ENCODE results near the gene EGFL7. TPM values are rescaled to one million over a fixed set of nuclear protein-coding genes. Genes with fewer than 3 reads are reported as not detected.

The EGFL7 gene
- total RNA-seq, 1 donor from 2014 or later: 7.0 TPM

- Mint-ChIP-seq H3K27ac (ENCODE audit: unreplicated experiment) (no peak overlapping the region), H3K36me3 (ENCODE audit: low read depth) (peaks cover 2% of the 10 kb centered on the region), H3K4me3 (ENCODE audit: unreplicated experiment) (no peak overlapping the region), H3K27me3 (ENCODE audit: low read depth) (no peaks in the 10 kb centered on the region), H3K4me1 (ENCODE audit: low read depth) (no peaks in the 10 kb centered on the region), H3K9me3 (ENCODE audit: low read depth) (no peaks in the 10 kb centered on the region)
- no peak for TF ChIP-seq CTCF (IDR thresholded peaks at IDR 0.05)
- DNase-seq (ENCODE audit: low spot score): no peak
Observed at GRCh38 chr9:136672431-136673087, 9.8 kb downstream of the EGFL7 start.

- Mint-ChIP-seq H3K9me3 (ENCODE audit: low read depth) (no peaks in the 10 kb centered on the region), H3K27ac (ENCODE audit: unreplicated experiment) (no peak overlapping the region), H3K4me1 (ENCODE audit: low read depth) (no peaks in the 10 kb centered on the region), H3K27me3 (ENCODE audit: low read depth) (no peaks in the 10 kb centered on the region), H3K36me3 (ENCODE audit: low read depth) (peaks cover 2% of the 10 kb centered on the region), H3K4me3 (ENCODE audit: unreplicated experiment) (no peak overlapping the region)
- DNase-seq (ENCODE audit: low spot score): no peak
- no peak for TF ChIP-seq CTCF (IDR thresholded peaks at IDR 0.05)
Observed at GRCh38 chr9:136673088-136673974, 10.6 kb downstream of the EGFL7 start.

GRCh38 chr9:136673975-136674785, 11.5 kb downstream of the EGFL7 start:
- Mint-ChIP-seq H3K27ac (ENCODE audit: unreplicated experiment) (no peak overlapping the region), H3K9me3 (ENCODE audit: low read depth) (no peaks in the 10 kb centered on the region), H3K4me3 (ENCODE audit: unreplicated experiment) (no peak overlapping the region), H3K4me1 (ENCODE audit: low read depth) (no peaks in the 10 kb centered on the region), H3K27me3 (ENCODE audit: low read depth) (no peaks in the 10 kb centered on the region), H3K36me3 (ENCODE audit: low read depth) (peaks cover 2% of the 10 kb centered on the region)
- TF ChIP-seq CTCF (IDR thresholded peaks at IDR 0.05): no peak
- DNase-seq (ENCODE audit: low spot score): no peak

- no peak for DNase-seq (ENCODE audit: low spot score)
- Mint-ChIP-seq H3K4me1 (ENCODE audit: low read depth) (no peaks in the 10 kb centered on the region), H3K4me3 (ENCODE audit: unreplicated experiment) (no peak overlapping the region), H3K9me3 (ENCODE audit: low read depth) (no peaks in the 10 kb centered on the region), H3K27ac (ENCODE audit: unreplicated experiment) (no peak overlapping the region), H3K27me3 (ENCODE audit: low read depth) (no peaks in the 10 kb centered on the region), H3K36me3 (ENCODE audit: low read depth) (peaks cover 2% of the 10 kb centered on the region)
- no peak for TF ChIP-seq CTCF (IDR thresholded peaks at IDR 0.05)
Observed at GRCh38 chr9:136674786-136675349, 12.2 kb downstream of the EGFL7 start.
